IMR-90 (cell line): ENCODE data around the gene SCN1B. TPM values are rescaled to one million over a fixed set of nuclear protein-coding genes. Genes with fewer than 3 reads are reported as not detected.

ENCODE experiments used
- ATAC-seq: fragments of 200-7000 bp; cut with Tn5 transposase; 2 replicates; pipeline ENCODE4 v1.9.1; 2020; ENCODE audit warnings: low read depth, mild to moderate bottlenecking, moderate library complexity
- BruUV-seq: library from RNA; stranded (reverse); fragments of 400-500 nt; replicated peaks from 2 replicates; lab custom pipeline; 2021; lab: Mats Ljungman, UMichigan
- CTCF ChIA-PET: fragments of 300-600 bp; formaldehyde crosslinking; extraction: SDS; loops from one replicate; lab custom pipeline; 2021; ENCODE audit warnings: antibody characterized with exemption; lab: Yijun Ruan, JAX
- POLR2A ChIA-PET: fragments of 300-600 bp; sonication (Branson Sonifier 250); formaldehyde crosslinking; loops from one replicate; lab custom pipeline; 2022; ENCODE audit warnings: antibody characterized with exemption; ENCODE audit not compliant: unreplicated experiment; lab: Charles Lee
- DNase-seq: peaks from one replicate; pipeline ENCODE4 v3.0.0; 2013
- H2AFZ ChIP-seq: replicated peaks from 2 replicates; pipeline ENCODE3; 2013; ENCODE audit warnings: low read length, mild to moderate bottlenecking; ENCODE audit not compliant: poor library complexity
- H2AK5ac ChIP-seq: 2 replicates; pipeline ENCODE4 v1.6.1; 2013; ENCODE audit warnings: low read depth, low read length, inconsistent platforms
- H2AK9ac ChIP-seq: replicated peaks from 2 replicates; pipeline ENCODE3; 2013; ENCODE audit warnings: mild to moderate bottlenecking, low read depth, low read length, moderate library complexity; ENCODE audit not compliant: poor library complexity
- H2BK120ac ChIP-seq: 2 replicates; pipeline ENCODE4 v1.6.1; 2013; ENCODE audit warnings: low read depth, low read length, inconsistent platforms
- H2BK15ac ChIP-seq: 3 replicates; pipeline ENCODE4 v1.6.1; 2013; ENCODE audit warnings: low read depth, low read length, inconsistent platforms
- H2BK20ac ChIP-seq: 2 replicates; pipeline ENCODE4 v1.6.1; 2013; ENCODE audit warnings: low read depth, mild to moderate bottlenecking, inconsistent platforms, low read length, moderate library complexity
- H2BK5ac ChIP-seq: 2 replicates; pipeline ENCODE4 v1.6.1; 2013; ENCODE audit warnings: mild to moderate bottlenecking, low read depth, low read length, inconsistent platforms; ENCODE audit not compliant: poor library complexity, severe bottlenecking
- H3K14ac ChIP-seq: replicated peaks from 2 replicates; pipeline ENCODE4 v1.6.1; 2013; ENCODE audit warnings: low read depth, low read length, inconsistent platforms
- H3K18ac ChIP-seq: 2 replicates; pipeline ENCODE4 v1.6.1; 2013; ENCODE audit warnings: low read depth, low read length, control low read depth
- H3K23ac ChIP-seq: 2 replicates; pipeline ENCODE4 v1.6.1; 2013; ENCODE audit warnings: low read depth, low read length, inconsistent platforms
- H3K27ac ChIP-seq: 2 replicates; pipeline ENCODE4 v1.5.1; 2013; ENCODE audit warnings: mild to moderate bottlenecking, control low read depth, low read length; ENCODE audit not compliant: insufficient read depth
- H3K27me3 ChIP-seq: 2 replicates; pipeline ENCODE4 v1.6.1; 2013; ENCODE audit warnings: low read length; ENCODE audit not compliant: control insufficient read depth, insufficient read depth
- H3K36me3 ChIP-seq: 2 replicates; pipeline ENCODE4 v1.6.1; 2013; ENCODE audit warnings: low read length, mixed read lengths; ENCODE audit not compliant: control insufficient read depth, insufficient read depth
- H3K4ac ChIP-seq: 2 replicates; pipeline ENCODE4 v1.6.1; 2013; ENCODE audit warnings: low read depth, low read length, inconsistent platforms
- H3K4me1 ChIP-seq: 2 replicates; pipeline ENCODE4 v1.6.1; 2013; ENCODE audit warnings: low read length, mixed read lengths; ENCODE audit not compliant: control insufficient read depth, insufficient read depth
- H3K4me2 ChIP-seq: 2 replicates; pipeline ENCODE4 v1.6.1; 2013; ENCODE audit warnings: low read depth, mild to moderate bottlenecking, control low read depth, low read length, moderate library complexity
- H3K4me3 ChIP-seq: 2 replicates; pipeline ENCODE4 v1.5.1; 2013; ENCODE audit warnings: low read depth, mild to moderate bottlenecking, control low read depth, low read length, moderate library complexity; ENCODE audit not compliant: insufficient read depth
- H3K56ac ChIP-seq: 2 replicates; pipeline ENCODE4 v1.6.1; 2013; ENCODE audit warnings: low read length, inconsistent platforms; ENCODE audit not compliant: insufficient read depth; ENCODE audit errors: extremely low read depth
- H3K79me1 ChIP-seq, 2 experiments: 2 replicates each; pipeline ENCODE4 v1.6.1; 2013; ENCODE audit warnings: low read length in 2 of 2, inconsistent platforms in 1 of 2, low read depth in 1 of 2
- H3K9ac ChIP-seq: 2 replicates; pipeline ENCODE4 v1.6.1; 2013; ENCODE audit warnings: low read depth, low read length, control low read depth
- H3K9me1 ChIP-seq: 2 replicates; pipeline ENCODE4 v1.6.1; 2013; ENCODE audit warnings: low read length, inconsistent platforms; ENCODE audit not compliant: insufficient read depth
- H3K9me3 ChIP-seq: 2 replicates; pipeline ENCODE4 v1.6.1; 2013; ENCODE audit warnings: low read length; ENCODE audit not compliant: control insufficient read depth, insufficient read depth
- H4K20me1 ChIP-seq: 2 replicates; pipeline ENCODE4 v1.6.1; 2013; ENCODE audit warnings: low read length, inconsistent platforms; ENCODE audit not compliant: insufficient read depth
- H4K5ac ChIP-seq: 2 replicates; pipeline ENCODE4 v1.6.1; 2013; ENCODE audit warnings: mild to moderate bottlenecking, low read depth, low read length, control low read depth
- H4K8ac ChIP-seq, 2 experiments: 2 replicates each; pipeline ENCODE4 v1.6.1; 2013; ENCODE audit warnings: low read depth in 2 of 2, low read length in 2 of 2, control low read depth in 1 of 2, inconsistent platforms in 1 of 2
- H4K91ac ChIP-seq: 2 replicates; pipeline ENCODE4 v1.6.1; 2013; ENCODE audit warnings: low read depth, low read length, inconsistent platforms; ENCODE audit not compliant: insufficient read depth
- BHLHE40 ChIP-seq: fragments of 150-350 bp; IDR thresholded peaks from 2 replicates; pipeline ENCODE4 v1.6.1; 2016; ENCODE audit warnings: mild to moderate bottlenecking, low read depth, low read length
- CTCF ChIP-seq: conservative IDR thresholded peaks from 2 replicates; pipeline ENCODE4 v1.5.1; 2012; ENCODE audit warnings: mild to moderate bottlenecking, low read depth, low read length, improper control_type of control experiment
- ELK1 ChIP-seq: fragments of 150-350 bp; IDR thresholded peaks from 2 replicates; pipeline ENCODE4 v1.6.1; 2016; ENCODE audit warnings: low read depth, mild to moderate bottlenecking, low read length, moderate library complexity, borderline replicate concordance
- FOS ChIP-seq: fragments of 150-350 bp; IDR thresholded peaks from 2 replicates; pipeline ENCODE4 v1.6.1; 2016; ENCODE audit warnings: low read depth, low read length
- MAZ ChIP-seq: IDR thresholded peaks from 2 replicates; pipeline ENCODE4 v1.6.1; 2012; ENCODE audit warnings: low read depth, mild to moderate bottlenecking, low read length, improper control_type of control experiment, moderate library complexity, borderline replicate concordance
- NFE2L2 ChIP-seq: fragments of 150-350 bp; IDR thresholded peaks from 2 replicates; pipeline ENCODE4 v1.6.1; 2016; ENCODE audit warnings: low read depth, mild to moderate bottlenecking, low read length
- RAD21 ChIP-seq: IDR thresholded peaks from 2 replicates; pipeline ENCODE4 v1.6.1; 2012; ENCODE audit warnings: low read length, improper control_type of control experiment
- RCOR1 ChIP-seq: IDR thresholded peaks from 2 replicates; pipeline ENCODE4 v1.6.1; 2012; ENCODE audit warnings: mild to moderate bottlenecking, low read length, improper control_type of control experiment; ENCODE audit not compliant: insufficient replicate concordance
- SMC3 ChIP-seq: fragments of 150-350 bp; IDR thresholded peaks from 2 replicates; pipeline ENCODE4 v1.6.1; 2016; ENCODE audit warnings: low read depth, mild to moderate bottlenecking, antibody characterized with exemption, low read length, moderate library complexity
- USF2 ChIP-seq: fragments of 150-350 bp; IDR thresholded peaks from 2 replicates; pipeline ENCODE4 v1.6.1; 2017; ENCODE audit warnings: mild to moderate bottlenecking, antibody characterized with exemption, low read length, low read depth
- WGBS, 2 experiments: methylation state at CpG; one replicate each; pipeline versions ENCODE4 v1.1.5 to v1.1.7; 2013; ENCODE audit warnings: missing lambda C conversion rate in 2 of 2; ENCODE audit not compliant: insufficient read length in 1 of 2; ENCODE audit errors: extremely low coverage in 2 of 2; 5-methylcytosine and 5-hydroxymethylcytosine counted together
- dilution Hi-C: fragments of 300-500 bp; cut with HindIII; formaldehyde crosslinking; loops from one replicate; pipeline ENCODE4 v1.14.3; 2018; ENCODE audit warnings: low sequenced_read_pairs; ENCODE audit not compliant: unreplicated experiment
- in situ Hi-C: fragments of 300-500 bp; cut with MboI; formaldehyde crosslinking; loops from 3 replicates; pipeline ENCODE4 v1.14.3; 2019; ENCODE audit warnings: low sequenced_read_pairs, inconsistent platforms, mixed read lengths
- intact Hi-C: fragments of 100-400 bp; cut with micrococcal nuclease; formaldehyde crosslinking; loops from 2 replicates; pipeline ENCODE4 v1.10.0; 2022
- polyA plus RNA-seq, 3 experiments: library from polyadenylated mRNA; depleted of rRNA; stranded (reverse); fragments of >200 nt; gene quantifications; 2 replicates each; pipeline ENCODE4 v1.2.3, GENCODE V29; 2012; ENCODE audit warnings: low replicate concordance in 1 of 3
- total RNA-seq: library from RNA; depleted of rRNA; stranded (reverse); fragments of >200 nt; gene quantifications from 2 replicates; pipeline ENCODE4 v1.2.3, GENCODE V29; 2012

The SCN1B gene
- total and polyA plus RNA-seq, 2 of the 4 experiments (the other 2 are of a cell fraction) = 2.0 to 9.6 TPM

GRCh38 chr19:35038623-35039512 is 8.6 kb downstream of the SCN1B start:
- Histone ChIP-seq H3K4me1 (peaks cover 5% of the 10 kb centered on the region; the same call in 1 of the 2 replicates), H4K91ac (no peak overlapping the region), H2AK9ac (no peak overlapping the region), H3K56ac (no peak overlapping the region), H3K27me3 (peaks cover 7% of the 10 kb centered on the region; the same call in 1 of the 2 replicates), H3K4me3 (no peak overlapping the region), H4K5ac (no peak overlapping the region), H3K27ac (no peak overlapping the region), H2AK5ac (no peak overlapping the region), H3K18ac (no peak overlapping the region), H3K4ac (no peak overlapping the region), H3K9ac (no peak overlapping the region), H2BK120ac (no peak overlapping the region), H3K9me3 (no peaks in the 10 kb centered on the region), H3K9me1 (no peaks in the 10 kb centered on the region), H3K36me3 (no peaks in the 10 kb centered on the region), H3K23ac (no peak overlapping the region), H2AFZ (peak overlapping the region; percentile 13), H2BK20ac (no peak overlapping the region), H3K79me1 (no peaks in the 10 kb centered on the region), H3K4me2 (no peak overlapping the region), H4K20me1 (no peaks in the 10 kb centered on the region), H2BK15ac (no peak overlapping the region), H3K14ac (no peak overlapping the region), H4K8ac (no peak overlapping the region), H2BK5ac (no peak overlapping the region)
- ATAC-seq (no peak), DNase-seq (no peak)
- dilution Hi-C loops = no loop called here
- 100% methylated on average over 1 of the region's 17 CpGs; no CpG with 5 or more reads in 1 of the 2 experiments for WGBS, 2 experiments
- ChIA-PET POLR2A (interaction anchor here (0.6 kb wide), 1 partner anchor 555 kb away, joined by 3 read pairs; no protein-coding TSS in a partner anchor), CTCF (no interaction called here)
- no TSS peak for BruUV-seq
- in situ Hi-C loops = no loop called here
- no peak for TF ChIP-seq RAD21
- no peak for TF ChIP-seq FOS
- no peak for TF ChIP-seq ELK1
- no peak for TF ChIP-seq SMC3
- no peak for TF ChIP-seq BHLHE40
- no peak for TF ChIP-seq RCOR1
- no peak for TF ChIP-seq MAZ
- no peak for TF ChIP-seq USF2
- TF ChIP-seq NFE2L2 = no peak
- no peak for TF ChIP-seq CTCF
- intact Hi-C loops = no loop called here
